ENCODE data around the gene KCNV2. TPM values are rescaled to one million over a fixed set of nuclear protein-coding genes. Genes with fewer than 3 reads are reported as not detected.

The KCNV2 gene
- total and polyA plus RNA-seq, 12 donors: not detected

- intact Hi-C loops (cut with DNase I): no loop called here
- Histone ChIP-seq H3K9me3 (replicated peaks in 1 of 3) (no peaks in the 10 kb centered on the region), H3K36me3 (replicated peaks in 1 of 2) (no peaks in the 10 kb centered on the region), H3K27me3 (no peaks in the 10 kb centered on the region), H3K4me3 (no peak overlapping the region), H3K27ac (no peak overlapping the region), H3K4me1 (replicated peaks in 1 of 2) (peaks cover 0 to 3% of the 10 kb centered on the region in 2 donors)
- DNase-seq: no peak
- TF ChIP-seq POLR2A (IDR thresholded peaks at IDR 0.05) (no peak), CTCF (IDR thresholded peaks at IDR 0.05) (no peak)
- WGBS, 4 donors: 83 to 94% (median 86%) methylated on average over 3 to 4 of the region's 4 CpGs
Measured at GRCh38 chr9:2686911-2687310, 30.4 kb upstream of the KCNV2 start.

- TF ChIP-seq CTCF (IDR thresholded peaks at IDR 0.05) (no peak), POLR2A (IDR thresholded peaks at IDR 0.05) (no peak)
- H3K27me3 ChIP-seq: no peaks in the 10 kb centered on the region
- no peak for DNase-seq
- H3K4me1 ChIP-seq (replicated peaks in 1 of 2): peaks cover 0 to 4% of the 10 kb centered on the region in 2 donors
- H3K27ac ChIP-seq: no peak overlapping the region
- H3K9me3 ChIP-seq (replicated peaks in 1 of 3): no peaks in the 10 kb centered on the region
- no peaks in the 10 kb centered on the region for H3K36me3 ChIP-seq (replicated peaks in 1 of 2)
- 74 to 89% (median 87%) methylated on average over 3 of the region's 3 CpGs for WGBS, 4 donors
- intact Hi-C loops (cut with DNase I): no loop called here
- H3K4me3 ChIP-seq: no peak overlapping the region
Measured at GRCh38 chr9:2688636-2689035, 28.7 kb upstream of the KCNV2 start.

- no peaks in the 10 kb centered on the region for H3K27me3 ChIP-seq
- TF ChIP-seq POLR2A (IDR thresholded peaks at IDR 0.05) (no peak), CTCF (IDR thresholded peaks at IDR 0.05) (no peak)
- H3K9me3 ChIP-seq (replicated peaks in 1 of 3): no peaks in the 10 kb centered on the region
- DNase-seq: no peak
- H3K27ac ChIP-seq: no peak overlapping the region
- peaks cover 0 to 4% of the 10 kb centered on the region in 2 donors for H3K4me1 ChIP-seq (replicated peaks in 1 of 2)
- intact Hi-C loops (cut with DNase I): no loop called here
- H3K36me3 ChIP-seq (replicated peaks in 1 of 2): no peaks in the 10 kb centered on the region
- 76 to 90% (median 88%) methylated on average over 1 of the region's 1 CpG for WGBS, 4 donors
- H3K4me3 ChIP-seq: no peak overlapping the region
Measured at GRCh38 chr9:2691212-2691611, 26.1 kb upstream of the KCNV2 start.

- Histone ChIP-seq H3K4me1 (replicated peaks in 1 of 2) (peaks cover 0 to 4% of the 10 kb centered on the region in 2 donors), H3K4me3 (no peak overlapping the region), H3K9me3 (replicated peaks in 1 of 3) (no peaks in the 10 kb centered on the region), H3K36me3 (replicated peaks in 1 of 2) (no peaks in the 10 kb centered on the region), H3K27ac (no peak overlapping the region), H3K27me3 (no peaks in the 10 kb centered on the region)
- intact Hi-C loops (cut with DNase I): no loop called here
- WGBS, 4 donors: 39 to 57% (median 46%) methylated on average over 2 of the region's 2 CpGs
- DNase-seq: no peak
- TF ChIP-seq CTCF (IDR thresholded peaks at IDR 0.05) (no peak), POLR2A (IDR thresholded peaks at IDR 0.05) (no peak)
Measured at GRCh38 chr9:2691626-2692025, 25.7 kb upstream of the KCNV2 start.

Data from adrenal gland (tissue), 12 donors.